Lower leg skin (tissue), 3 donors: ENCODE data around the gene ABHD17A.

Source experiments
- POLR2A ChIP-seq, 2 donors: fragments of 450-650 bp; IDR thresholded peaks; one replicate each; pipeline ENCODE4 v1.6.1; 2016 to 2017; ENCODE audit warnings: antibody characterized with exemption in 2 of 2, mild to moderate bottlenecking in 1 of 2, moderate library complexity in 1 of 2
- TF ChIP-seq, protein P1 (sequence below), 3 donors: fragments of 450-650 bp; IDR thresholded peaks; one replicate each; pipeline ENCODE4 v1.5.1; 2016; ENCODE audit warnings: antibody characterized with exemption in 3 of 3, mild to moderate bottlenecking in 3 of 3, moderate library complexity in 2 of 3

DNA sequence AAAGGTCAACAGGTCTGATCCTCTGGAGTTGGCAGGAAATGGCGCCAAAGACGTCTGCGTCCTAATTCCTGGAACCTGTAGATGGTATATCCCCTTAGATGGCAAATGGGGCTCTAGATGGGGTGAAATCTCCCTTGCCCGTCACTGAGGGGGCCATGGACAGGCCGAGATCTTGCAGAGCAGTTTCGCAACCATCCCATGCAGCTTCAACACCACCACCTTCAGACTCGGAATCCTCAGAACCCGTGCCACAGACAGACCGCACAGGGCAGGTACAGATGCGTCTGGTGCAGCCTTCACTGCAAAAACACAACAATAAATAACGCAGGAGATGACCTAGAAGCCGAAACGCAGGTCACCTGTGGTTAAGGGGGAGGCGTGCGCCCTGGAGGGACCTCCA, 54.7 kb downstream of the ABHD17A start:
- TF ChIP-seq, protein P1, sequence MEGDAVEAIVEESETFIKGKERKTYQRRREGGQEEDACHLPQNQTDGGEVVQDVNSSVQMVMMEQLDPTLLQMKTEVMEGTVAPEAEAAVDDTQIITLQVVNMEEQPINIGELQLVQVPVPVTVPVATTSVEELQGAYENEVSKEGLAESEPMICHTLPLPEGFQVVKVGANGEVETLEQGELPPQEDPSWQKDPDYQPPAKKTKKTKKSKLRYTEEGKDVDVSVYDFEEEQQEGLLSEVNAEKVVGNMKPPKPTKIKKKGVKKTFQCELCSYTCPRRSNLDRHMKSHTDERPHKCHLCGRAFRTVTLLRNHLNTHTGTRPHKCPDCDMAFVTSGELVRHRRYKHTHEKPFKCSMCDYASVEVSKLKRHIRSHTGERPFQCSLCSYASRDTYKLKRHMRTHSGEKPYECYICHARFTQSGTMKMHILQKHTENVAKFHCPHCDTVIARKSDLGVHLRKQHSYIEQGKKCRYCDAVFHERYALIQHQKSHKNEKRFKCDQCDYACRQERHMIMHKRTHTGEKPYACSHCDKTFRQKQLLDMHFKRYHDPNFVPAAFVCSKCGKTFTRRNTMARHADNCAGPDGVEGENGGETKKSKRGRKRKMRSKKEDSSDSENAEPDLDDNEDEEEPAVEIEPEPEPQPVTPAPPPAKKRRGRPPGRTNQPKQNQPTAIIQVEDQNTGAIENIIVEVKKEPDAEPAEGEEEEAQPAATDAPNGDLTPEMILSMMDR (IDR thresholded peaks at IDR 0.05) = no peak
- no peak for TF ChIP-seq POLR2A (IDR thresholded peaks at IDR 0.05)
